Osteoblast (primary cell): Measurements from ENCODE around the gene AMBRA1. TPM values are rescaled to one million over a fixed set of nuclear protein-coding genes. Genes with fewer than 3 reads are reported as not detected.

ENCODE experiments used
- DNase-seq: peaks from one replicate; pipeline ENCODE4 v3.0.0; 2011; ENCODE audit warnings: low spot score, mixed read lengths; ENCODE audit not compliant: insufficient read length; ENCODE audit errors: missing footprints
- H2AFZ ChIP-seq: 2 replicates; pipeline ENCODE4 v1.6.0; 2011; ENCODE audit warnings: mild to moderate bottlenecking, low read length
- H3K27ac ChIP-seq: 2 replicates; pipeline ENCODE4 v1.5.1; 2011; ENCODE audit warnings: mild to moderate bottlenecking, low read depth, low read length, moderate library complexity
- H3K27me3 ChIP-seq: 2 replicates; pipeline ENCODE4 v1.6.0; 2012; ENCODE audit warnings: mild to moderate bottlenecking, control low read depth, inconsistent platforms, low read length, moderate library complexity; ENCODE audit not compliant: insufficient read depth
- H3K36me3 ChIP-seq: 2 replicates; pipeline ENCODE4 v1.5.1; 2011; ENCODE audit warnings: mild to moderate bottlenecking, low read length, control low read depth, moderate library complexity; ENCODE audit not compliant: insufficient read depth
- H3K4me1 ChIP-seq: 2 replicates; pipeline ENCODE4 v1.5.1; 2011; ENCODE audit warnings: mild to moderate bottlenecking, low read length, control low read depth, moderate library complexity; ENCODE audit not compliant: insufficient read depth
- H3K4me2 ChIP-seq: 2 replicates; pipeline ENCODE4 v1.6.0; 2011; ENCODE audit warnings: mild to moderate bottlenecking, low read length; ENCODE audit not compliant: insufficient read depth
- H3K4me3 ChIP-seq: fragments of 200-600 bp; sonication (generic); 3 replicates; pipeline ENCODE4 v1.5.1; 2012; ENCODE audit warnings: mild to moderate bottlenecking, low read length, inconsistent platforms; ENCODE audit not compliant: insufficient read depth
- H3K79me2 ChIP-seq: 2 replicates; pipeline ENCODE4 v1.6.0; 2012; ENCODE audit warnings: mild to moderate bottlenecking, low read length, control low read depth, inconsistent platforms; ENCODE audit not compliant: insufficient read depth
- H3K9me3 ChIP-seq: 2 replicates; pipeline ENCODE4 v1.5.1; 2011; ENCODE audit warnings: low read depth, low read length, control low read depth
- H4K20me1 ChIP-seq: 2 replicates; pipeline ENCODE4 v1.6.0; 2012; ENCODE audit warnings: mild to moderate bottlenecking, low read length, control low read depth; ENCODE audit not compliant: insufficient read depth
- CTCF ChIP-seq: IDR thresholded peaks from 2 replicates; pipeline ENCODE4 v1.5.1; 2011; ENCODE audit warnings: mild to moderate bottlenecking, low read depth, low read length, moderate library complexity; ENCODE audit errors: extremely low read depth
- total RNA-seq: library from RNA; depleted of rRNA; stranded (reverse); fragments of >200 nt; gene quantifications from 2 replicates; pipeline ENCODE4 v1.2.3, GENCODE V29; 2012

Gene AMBRA1
- total RNA-seq, 1 donor = 29.7 TPM

- Histone ChIP-seq H2AFZ (no peak overlapping the region), H3K27me3 (no peaks in the 10 kb centered on the region), H4K20me1 (peaks cover 31% of the 10 kb centered on the region), H3K27ac (no peak overlapping the region), H3K4me3 (no peak overlapping the region), H3K79me2 (peaks cover 63% of the 10 kb centered on the region), H3K9me3 (no peaks in the 10 kb centered on the region), H3K36me3 (no peaks in the 10 kb centered on the region), H3K4me1 (no peaks in the 10 kb centered on the region), H3K4me2 (no peak overlapping the region)
- no peak for TF ChIP-seq CTCF
- no peak for DNase-seq
Measured at GRCh38 chr11:46582588-46582987, 11.2 kb downstream of the AMBRA1 start.

GRCh38 chr11:46577058-46577457 lies 16.8 kb downstream of the AMBRA1 start:
- Histone ChIP-seq H3K36me3 (no peaks in the 10 kb centered on the region), H3K79me2 (peaks cover 72% of the 10 kb centered on the region), H2AFZ (no peak overlapping the region), H4K20me1 (peaks cover 46% of the 10 kb centered on the region), H3K4me3 (no peak overlapping the region), H3K27ac (no peak overlapping the region), H3K4me1 (peaks cover 6% of the 10 kb centered on the region), H3K27me3 (no peaks in the 10 kb centered on the region), H3K9me3 (no peaks in the 10 kb centered on the region), H3K4me2 (no peak overlapping the region)
- TF ChIP-seq CTCF = no peak
- DNase-seq = no peak

GRCh38 chr11:46574656-46575055 lies 19.2 kb downstream of the AMBRA1 start:
- DNase-seq = no peak
- peaks cover 6% of the 10 kb centered on the region for H3K4me1 ChIP-seq
- H3K36me3 ChIP-seq = no peaks in the 10 kb centered on the region
- no peaks in the 10 kb centered on the region for H3K27me3 ChIP-seq
- no peak overlapping the region for H3K4me2 ChIP-seq
- H3K4me3 ChIP-seq = no peak overlapping the region
- no peak overlapping the region for H2AFZ ChIP-seq
- peaks cover 34% of the 10 kb centered on the region for H4K20me1 ChIP-seq
- no peak overlapping the region for H3K27ac ChIP-seq
- no peaks in the 10 kb centered on the region for H3K9me3 ChIP-seq
- TF ChIP-seq CTCF = no peak
- peaks cover 69% of the 10 kb centered on the region for H3K79me2 ChIP-seq

GRCh38 chr11:46570790-46571398 lies 22.9 kb downstream of the AMBRA1 start:
- H2AFZ ChIP-seq = no peak overlapping the region
- H3K4me2 ChIP-seq = no peak overlapping the region
- peaks cover 32% of the 10 kb centered on the region for H4K20me1 ChIP-seq
- H3K36me3 ChIP-seq = no peaks in the 10 kb centered on the region
- no peak for TF ChIP-seq CTCF
- peaks cover 3% of the 10 kb centered on the region for H3K4me1 ChIP-seq
- no peak overlapping the region for H3K27ac ChIP-seq
- DNase-seq = no peak
- no peaks in the 10 kb centered on the region for H3K27me3 ChIP-seq
- peaks cover 71% of the 10 kb centered on the region for H3K79me2 ChIP-seq
- H3K4me3 ChIP-seq = no peak overlapping the region
- no peaks in the 10 kb centered on the region for H3K9me3 ChIP-seq
